ENCODE results near the gene NTSR2. TPM values are rescaled to one million over a fixed set of nuclear protein-coding genes. Genes with fewer than 3 reads are reported as not detected.

NTSR2 gene
- total and polyA plus RNA-seq, 2 donors (not counting 3 experiments of a cell fraction or from before 2014, with no cell fraction given), result not detected

GRCh38 chr2:11652553-11652952, 17.4 kb downstream of the NTSR2 start:
- H3K27me3 ChIP-seq (ENCODE audit: control insufficient read depth in 2 of 2, insufficient read depth in 2 of 2, low read length in 2 of 2), result peaks cover 2 to 4% of the 10 kb centered on the region in 2 experiments
- dilution Hi-C loops (cut with MboI; ENCODE audit: extremely low pct_ligation_motif_present, low sequenced_read_pairs), result no loop called here
- TF ChIP-seq CTCF (IDR thresholded peaks at IDR 0.05; ENCODE audit: extremely low read depth in 1 of 2, insufficient read depth in 1 of 2, low read depth in 1 of 2, low read length in 2 of 2) (no peak), EZH2 (IDR thresholded peaks at IDR 0.05; ENCODE audit: borderline replicate concordance, low read depth, low read length, severe bottlenecking) (no peak), MAX (IDR thresholded peaks at IDR 0.05; ENCODE audit: insufficient read depth, insufficient read length) (no peak), JUN (IDR thresholded peaks at IDR 0.05; ENCODE audit: borderline replicate concordance, insufficient read depth, insufficient read length, low read depth) (no peak), POLR2A (IDR thresholded peaks at IDR 0.05; ENCODE audit: low read depth, low read length) (no peak), POLR2AphosphoS5 (IDR thresholded peaks at IDR 0.05; ENCODE audit: insufficient read depth, low read depth, low read length) (no peak), MYC (IDR thresholded peaks at IDR 0.05; ENCODE audit: low read depth, low read length) (no peak), GATA2 (IDR thresholded peaks at IDR 0.05; ENCODE audit: insufficient read depth, insufficient read length, low read depth, low read length) (no peak)
- no TSS peak for BruUV-seq (replicated peaks)
- H3K9me1 ChIP-seq (replicated peaks; ENCODE audit: control insufficient read depth, extremely low read depth, insufficient read depth, low read length), result no peaks in the 10 kb centered on the region
- no peaks in the 10 kb centered on the region for H3K79me2 ChIP-seq (ENCODE audit: control insufficient read depth, insufficient read depth, low read length)
- H2AFZ ChIP-seq (ENCODE audit: low read depth, low read length), result no peak overlapping the region
- CTCF ChIA-PET, result interaction anchor here (1.5 kb wide), 1 partner anchor 14 kb away, joined by 3 read pairs; no protein-coding TSS in a partner anchor
- H3K4me2 ChIP-seq (ENCODE audit: insufficient read depth, low read length), result no peak overlapping the region
- H3K4me1 ChIP-seq (ENCODE audit: control insufficient read depth, extremely low read depth, insufficient read depth, low read length), result no peaks in the 10 kb centered on the region
- no peak overlapping the region for H3K9ac ChIP-seq (replicated peaks; ENCODE audit: extremely low read depth, insufficient read depth, low read length)
- no peak overlapping the region for H3K27ac ChIP-seq (ENCODE audit: insufficient read depth, low read depth, low read length)
- no peak for DNase-seq (ENCODE audit: low read depth, low spot score)
- intact Hi-C loops (cut with micrococcal nuclease), result no loop called here
- H3K4me3 ChIP-seq (replicated peaks in 1 of 3; ENCODE audit: insufficient read depth in 1 of 3, low read depth in 1 of 3, low read length in 3 of 3), result no peak overlapping the region
- FAIRE-seq, result no peak
- no peaks in the 10 kb centered on the region for H4K20me1 ChIP-seq (replicated peaks; ENCODE audit: control insufficient read depth, extremely low read depth, insufficient read depth, low read length)
- POLR2A ChIA-PET, result no interaction called here
- no peaks in the 10 kb centered on the region for H3K36me3 ChIP-seq (ENCODE audit: control insufficient read depth in 2 of 2, extremely low read depth in 1 of 2, insufficient read depth in 2 of 2, low read length in 2 of 2)
- no peaks in the 10 kb centered on the region for H3K9me3 ChIP-seq (replicated peaks; ENCODE audit: control insufficient read depth, insufficient read depth, low read length)
